ENCODE data around the gene NPLOC4.

- no peak for TF ChIP-seq CTCF (IDR thresholded peaks at IDR 0.05)
- no peak for TF ChIP-seq EP300 (IDR thresholded peaks at IDR 0.05)
- TF ChIP-seq POLR2A (IDR thresholded peaks at IDR 0.05): no peak
- no peak for TF ChIP-seq POLR2AphosphoS5 (IDR thresholded peaks at IDR 0.05)
These were observed 57.6 kb downstream of the NPLOC4 start for GRCh38 chr17:81579298-81579697.
